ENCODE measurements around the gene CDIPT.

DNA sequence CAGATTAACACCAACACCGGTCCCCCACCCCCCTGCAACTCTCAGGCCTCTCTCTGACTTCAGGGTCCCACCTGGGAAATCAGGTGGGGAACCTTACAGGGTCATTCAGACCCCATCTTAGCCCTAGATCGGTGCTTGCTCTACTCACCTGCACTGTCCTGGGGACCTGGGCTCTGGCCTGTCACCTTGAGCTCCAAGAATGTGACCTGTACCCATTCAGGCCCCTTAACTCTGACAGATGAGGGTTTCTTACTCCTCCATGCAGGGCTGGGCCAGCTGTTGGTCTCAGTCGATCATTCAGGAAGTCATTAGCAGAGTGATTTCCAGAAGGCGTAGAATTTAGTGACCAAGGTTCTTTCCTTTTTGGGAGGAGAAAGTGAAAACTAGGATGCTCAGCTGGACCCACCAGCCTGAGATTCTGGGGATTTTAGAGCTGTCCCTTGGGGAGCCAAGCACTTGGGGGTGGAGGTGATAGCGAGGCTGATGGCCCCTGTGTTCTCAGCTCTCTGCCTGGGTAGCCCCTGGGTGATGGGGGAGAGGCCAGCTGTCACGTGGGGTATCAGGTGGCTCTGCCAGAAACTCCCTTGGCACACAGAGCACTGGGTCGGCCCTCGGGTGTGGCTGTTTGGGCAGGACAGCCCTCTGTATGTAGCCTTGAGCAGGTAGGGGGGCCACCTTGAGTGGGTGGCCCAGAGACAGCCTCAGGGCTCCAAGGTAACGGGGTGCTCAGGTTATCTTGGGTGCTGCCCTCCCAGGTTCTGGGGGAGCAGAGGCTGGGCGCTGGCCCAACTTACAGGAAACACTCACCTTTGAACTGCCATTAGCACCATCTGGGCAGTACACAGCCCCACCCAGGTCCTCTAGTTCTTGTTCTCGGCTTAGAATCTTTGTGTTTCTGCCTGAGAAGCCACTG, 42.0 kb downstream of the CDIPT start:
- TF ChIP-seq YY1 (IDR thresholded peaks at IDR 0.05; ENCODE audit: insufficient read depth, insufficient read length) (no peak), SUZ12 (IDR thresholded peaks at IDR 0.05; ENCODE audit: extremely low read depth, insufficient read depth, insufficient read length) (no peak), ZNF274 (IDR thresholded peaks at IDR 0.05; ENCODE audit: low read depth, low read length) (no peak)

Data from NT2/D1 (cell line).